MCF 10A (cell line): Measurements from ENCODE around the gene PROM1. TPM values are rescaled to one million over a fixed set of nuclear protein-coding genes. Genes with fewer than 3 reads are reported as not detected.

ENCODE experiments used
- BruUV-seq: library from RNA; stranded (reverse); fragments of 400-500 nt; replicated peaks from 2 replicates; lab custom pipeline; 2021; lab: Mats Ljungman, UMichigan
- CTCF ChIA-PET: fragments of 300-600 bp; sonication (Branson Sonifier 250); formaldehyde crosslinking; extraction: SDS; loops from one replicate; lab custom pipeline; 2021; ENCODE audit warnings: antibody characterized with exemption, inconsistent platforms; lab: Yijun Ruan, JAX
- POLR2A ChIA-PET: fragments of 300-600, 350-650 bp; sonication (Branson Sonifier 250); formaldehyde crosslinking; extraction: SDS; loops from one replicate; lab custom pipeline; 2020; ENCODE audit warnings: antibody characterized with exemption, inconsistent platforms; lab: Yijun Ruan, JAX
- DNase-seq: peaks from one replicate; pipeline ENCODE4 v3.0.0-alpha.2; 2018; ENCODE audit not compliant: unreplicated experiment
- H3K27ac Mint-ChIP-seq: one replicate; pipeline ENCODE4 v1.8.0; 2022; ENCODE audit warnings: mild to moderate bottlenecking, low read depth, mixed read lengths; ENCODE audit not compliant: unreplicated experiment
- H3K27me3 Mint-ChIP-seq: one replicate; pipeline ENCODE4 v1.8.0; 2022; ENCODE audit warnings: mixed read lengths; ENCODE audit not compliant: insufficient read depth, unreplicated experiment
- H3K36me3 Mint-ChIP-seq: one replicate; pipeline ENCODE4 v1.8.0; 2022; ENCODE audit warnings: mild to moderate bottlenecking, moderate library complexity, mixed read lengths; ENCODE audit not compliant: insufficient read depth, unreplicated experiment
- H3K4me1 Mint-ChIP-seq: one replicate; pipeline ENCODE4 v1.8.0; 2022; ENCODE audit warnings: mixed read lengths; ENCODE audit not compliant: insufficient read depth, unreplicated experiment
- H3K4me3 Mint-ChIP-seq: one replicate; pipeline ENCODE4 v1.8.0; 2022; ENCODE audit warnings: mild to moderate bottlenecking, moderate library complexity, mixed read lengths; ENCODE audit not compliant: unreplicated experiment
- H3K9me3 Mint-ChIP-seq: one replicate; pipeline ENCODE4 v1.8.0; 2022; ENCODE audit warnings: mixed read lengths; ENCODE audit not compliant: unreplicated experiment
- intact Hi-C: fragments of 100-400 bp; cut with micrococcal nuclease; formaldehyde crosslinking; loops from 2 replicates; pipeline ENCODE4 v1.14.1; 2022
- total RNA-seq: library from RNA; stranded (reverse); gene quantifications from 2 replicates; pipeline ENCODE4 v1.2.3, GENCODE V29; 2022
- TF ChIP-seq, protein P1 (sequence below): fragments of 200-600 bp; IDR thresholded peaks from one replicate; pipeline ENCODE4 v1.8.0; 2022; ENCODE audit warnings: antibody characterized with exemption, mild to moderate bottlenecking; ENCODE audit not compliant: unreplicated experiment

PROM1 gene
- total RNA-seq, 1 experiment from 2014 or later: not detected

DNA sequence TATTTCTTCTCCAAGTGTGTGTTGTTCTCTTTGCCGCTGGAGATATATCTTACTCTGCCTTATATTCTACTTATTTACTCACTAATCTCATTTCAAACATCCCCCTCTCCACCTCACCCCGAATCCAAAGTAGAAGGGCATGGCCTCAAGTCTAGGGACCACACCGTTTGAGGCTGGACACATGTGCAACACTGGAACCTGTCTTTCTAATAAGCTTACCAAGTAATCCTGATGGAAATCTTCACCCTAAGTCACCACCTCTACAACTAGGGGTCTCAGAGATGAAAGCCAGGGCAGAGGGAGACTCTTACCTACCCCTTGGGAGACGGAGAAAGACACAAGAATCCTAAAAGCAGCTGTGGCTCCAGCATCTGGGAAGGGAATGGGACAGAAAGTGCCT lies 6.0 kb downstream of the PROM1 start:
- Mint-ChIP-seq H3K27me3 (peaks cover 76% of the 10 kb centered on the region), H3K4me1 (peaks cover 10% of the 10 kb centered on the region)
- CTCF ChIA-PET: interaction anchor here (0.8 kb wide), 1 partner anchor 273 kb away, joined by 3 read pairs; no protein-coding TSS in a partner anchor

DNA sequence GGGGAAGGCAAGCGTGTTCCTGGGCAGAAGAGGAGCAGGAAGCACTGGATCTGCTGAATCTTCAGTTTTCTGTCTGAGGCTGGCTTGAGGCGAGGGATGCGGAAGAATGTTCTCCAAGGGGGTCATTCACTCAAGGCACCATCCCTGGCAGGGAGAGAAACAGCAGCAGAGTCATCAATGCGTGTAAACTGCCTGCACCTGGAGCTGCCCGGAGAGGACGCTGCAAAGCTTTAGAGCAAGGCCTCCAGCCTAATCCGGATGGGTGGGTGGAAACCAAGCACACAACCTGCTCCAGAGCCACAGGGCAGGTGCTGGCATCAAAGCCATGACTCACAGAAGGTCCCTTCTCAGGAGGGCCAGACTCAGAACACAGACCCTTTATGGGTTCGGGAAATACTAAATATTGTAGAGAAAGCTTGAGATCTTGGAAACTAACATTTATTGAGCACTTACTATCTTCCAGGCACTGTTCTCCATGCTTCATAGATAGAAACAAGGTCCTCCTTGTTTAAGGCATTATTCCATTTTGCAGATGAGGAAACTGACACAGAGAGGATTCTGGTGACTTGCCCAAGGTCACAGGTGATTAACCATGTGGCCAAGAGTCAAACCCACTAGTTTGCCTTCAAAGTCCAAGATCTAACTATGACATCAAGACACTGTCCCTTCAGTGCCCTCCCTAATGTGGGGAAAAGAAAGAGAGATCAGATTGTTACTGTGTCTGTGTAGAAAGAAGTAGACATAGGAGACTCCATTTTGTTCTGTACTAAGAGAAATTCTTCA lies 7.7 kb downstream of the PROM1 start:
- no peak overlapping the region for H3K4me3 Mint-ChIP-seq
- H3K27ac Mint-ChIP-seq: no peak overlapping the region
- peaks cover 4% of the 10 kb centered on the region for H3K4me1 Mint-ChIP-seq
- no TSS peak for BruUV-seq
- TF ChIP-seq, protein P1, sequence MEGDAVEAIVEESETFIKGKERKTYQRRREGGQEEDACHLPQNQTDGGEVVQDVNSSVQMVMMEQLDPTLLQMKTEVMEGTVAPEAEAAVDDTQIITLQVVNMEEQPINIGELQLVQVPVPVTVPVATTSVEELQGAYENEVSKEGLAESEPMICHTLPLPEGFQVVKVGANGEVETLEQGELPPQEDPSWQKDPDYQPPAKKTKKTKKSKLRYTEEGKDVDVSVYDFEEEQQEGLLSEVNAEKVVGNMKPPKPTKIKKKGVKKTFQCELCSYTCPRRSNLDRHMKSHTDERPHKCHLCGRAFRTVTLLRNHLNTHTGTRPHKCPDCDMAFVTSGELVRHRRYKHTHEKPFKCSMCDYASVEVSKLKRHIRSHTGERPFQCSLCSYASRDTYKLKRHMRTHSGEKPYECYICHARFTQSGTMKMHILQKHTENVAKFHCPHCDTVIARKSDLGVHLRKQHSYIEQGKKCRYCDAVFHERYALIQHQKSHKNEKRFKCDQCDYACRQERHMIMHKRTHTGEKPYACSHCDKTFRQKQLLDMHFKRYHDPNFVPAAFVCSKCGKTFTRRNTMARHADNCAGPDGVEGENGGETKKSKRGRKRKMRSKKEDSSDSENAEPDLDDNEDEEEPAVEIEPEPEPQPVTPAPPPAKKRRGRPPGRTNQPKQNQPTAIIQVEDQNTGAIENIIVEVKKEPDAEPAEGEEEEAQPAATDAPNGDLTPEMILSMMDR: no peak
- intact Hi-C loops: no loop called here
- ChIA-PET CTCF (no interaction called here), POLR2A (no interaction called here)
- H3K36me3 Mint-ChIP-seq: no peaks in the 10 kb centered on the region
- peaks cover 72% of the 10 kb centered on the region for H3K27me3 Mint-ChIP-seq
- DNase-seq: no peak
- H3K9me3 Mint-ChIP-seq: no peaks in the 10 kb centered on the region

More for the DNA sequence above, 6.0 kb downstream of the PROM1 start:
- intact Hi-C loops: no loop called here
- H3K9me3 Mint-ChIP-seq: no peaks in the 10 kb centered on the region
- H3K36me3 Mint-ChIP-seq: no peaks in the 10 kb centered on the region
- H3K27ac Mint-ChIP-seq: no peak overlapping the region
- POLR2A ChIA-PET: no interaction called here
- no peak for DNase-seq
- no peak overlapping the region for H3K4me3 Mint-ChIP-seq
- TF ChIP-seq, protein P1: no peak
- BruUV-seq: no TSS peak

DNA sequence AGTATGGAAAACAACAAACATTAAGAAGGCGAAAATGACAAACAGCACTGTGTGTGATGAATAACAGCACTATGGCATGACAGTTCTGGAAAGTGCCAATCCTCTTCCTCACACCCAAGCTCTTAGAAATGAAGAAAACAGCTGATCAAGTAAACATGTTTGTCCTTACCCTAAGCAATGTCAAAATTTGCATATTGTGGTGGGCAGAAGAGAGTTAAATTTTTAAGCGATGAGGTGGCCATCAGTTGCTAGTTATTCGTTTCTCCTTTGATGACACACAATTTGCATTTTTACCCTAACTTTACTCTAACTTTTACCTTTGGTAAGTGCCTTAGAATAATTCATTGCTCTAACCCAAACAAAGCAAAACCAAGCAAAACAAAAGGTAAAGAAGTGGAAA lies 8.8 kb downstream of the PROM1 start:
- Mint-ChIP-seq H3K27ac (no peak overlapping the region), H3K36me3 (no peaks in the 10 kb centered on the region), H3K9me3 (no peaks in the 10 kb centered on the region), H3K4me1 (peaks cover 4% of the 10 kb centered on the region), H3K27me3 (peaks cover 75% of the 10 kb centered on the region), H3K4me3 (no peak overlapping the region)
- intact Hi-C loops: no loop called here
- no peak for DNase-seq
- ChIA-PET POLR2A (interaction anchor here (0.8 kb wide), 1 partner anchor 9 kb away, joined by 3 read pairs; the partner anchor contains the start of gene PROM1), CTCF (no interaction called here)
- no TSS peak for BruUV-seq
- TF ChIP-seq, protein P1: no peak

DNA sequence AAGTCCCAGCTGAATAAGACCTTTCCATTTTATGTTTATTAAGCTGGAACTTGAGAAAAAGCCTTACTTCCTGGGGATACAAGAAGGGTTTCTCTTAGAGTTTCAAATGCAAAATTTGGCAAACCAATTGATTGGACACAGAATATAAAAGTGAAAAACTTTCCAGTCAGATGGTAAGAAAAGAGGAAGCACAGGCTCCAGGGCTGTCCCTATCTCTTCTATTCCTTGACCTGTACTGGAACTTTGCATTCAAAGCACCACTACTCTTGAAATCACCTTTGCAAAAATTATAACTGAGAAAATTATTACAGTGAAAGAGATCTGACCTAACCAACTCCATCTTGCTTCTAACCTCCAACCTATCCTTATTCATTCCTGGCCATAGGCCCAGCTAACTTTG lies 11.7 kb downstream of the PROM1 start:
- Mint-ChIP-seq H3K27ac (peak overlapping the region; percentile 32), H3K9me3 (no peaks in the 10 kb centered on the region), H3K27me3 (peaks cover 64% of the 10 kb centered on the region), H3K4me1 (peaks cover 4% of the 10 kb centered on the region), H3K4me3 (no peak overlapping the region), H3K36me3 (no peaks in the 10 kb centered on the region)
- CTCF ChIA-PET: no interaction called here
- POLR2A ChIA-PET: no interaction called here
- no peak for DNase-seq
- TF ChIP-seq, protein P1: no peak
- no TSS peak for BruUV-seq
- intact Hi-C loops: no loop called here
